H7 (cell line): ENCODE results near the gene ACER3. TPM values are rescaled to one million over a fixed set of nuclear protein-coding genes. Genes with fewer than 3 reads are reported as not detected.

Experiments
- DNase-seq: peaks from one replicate; pipeline ENCODE4 v3.0.0; 2012
- H3K27me3 ChIP-seq: 2 replicates; pipeline ENCODE4 v1.6.0; 2011; ENCODE audit warnings: mild to moderate bottlenecking, low read length; ENCODE audit not compliant: control insufficient read depth, insufficient read depth
- H3K36me3 ChIP-seq: replicated peaks from 2 replicates; pipeline ENCODE4 v1.5.1; 2011; ENCODE audit warnings: low read length; ENCODE audit not compliant: control insufficient read depth, insufficient read depth
- H3K4me3 ChIP-seq: 2 replicates; pipeline ENCODE4 v1.5.1; 2011; ENCODE audit warnings: low read depth, mild to moderate bottlenecking, control low read depth, low read length, moderate library complexity; ENCODE audit not compliant: insufficient read depth
- total RNA-seq: library from RNA; depleted of rRNA; stranded (reverse); fragments of >200 nt; shearing (Covaris generic); gene quantifications from 2 replicates; pipeline ENCODE4 v1.2.3, GENCODE V29; 2014

ACER3 gene
- total RNA-seq, 1 experiment from 2014 or later, result 6.3 TPM

GRCh38 chr11:76902121-76903014 lies 41.6 kb downstream of the ACER3 start:
- H3K4me3 ChIP-seq, result no peak overlapping the region
- no peak for DNase-seq
- H3K27me3 ChIP-seq, result no peaks in the 10 kb centered on the region
- H3K36me3 ChIP-seq, result no peaks in the 10 kb centered on the region

DNA sequence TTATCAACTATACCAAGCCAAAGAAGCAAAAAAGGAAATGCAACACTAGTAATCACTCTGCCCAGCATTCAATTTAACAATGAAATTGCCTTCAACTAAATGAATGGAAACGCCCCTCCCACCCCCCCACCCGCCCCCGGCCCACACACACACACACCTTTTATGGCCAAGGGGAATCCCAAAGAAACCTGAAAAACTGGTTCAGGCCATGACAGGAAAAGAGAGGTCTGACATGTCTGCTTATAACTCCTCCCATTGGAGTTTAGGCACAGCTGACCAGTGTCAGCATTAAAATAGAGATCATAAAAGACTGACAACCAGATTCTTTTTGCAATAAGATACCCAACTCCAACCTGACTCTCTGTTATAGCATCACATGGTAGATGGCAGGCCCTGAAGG lies 42.6 kb downstream of the ACER3 start:
- H3K27me3 ChIP-seq, result no peaks in the 10 kb centered on the region
- DNase-seq, result peak; percentile 52
- H3K4me3 ChIP-seq, result no peak overlapping the region
- no peaks in the 10 kb centered on the region for H3K36me3 ChIP-seq

GRCh38 chr11:76910620-76911414 lies 50.1 kb downstream of the ACER3 start:
- no peak for DNase-seq
- Histone ChIP-seq H3K4me3 (no peak overlapping the region), H3K27me3 (no peaks in the 10 kb centered on the region), H3K36me3 (no peaks in the 10 kb centered on the region)

DNA sequence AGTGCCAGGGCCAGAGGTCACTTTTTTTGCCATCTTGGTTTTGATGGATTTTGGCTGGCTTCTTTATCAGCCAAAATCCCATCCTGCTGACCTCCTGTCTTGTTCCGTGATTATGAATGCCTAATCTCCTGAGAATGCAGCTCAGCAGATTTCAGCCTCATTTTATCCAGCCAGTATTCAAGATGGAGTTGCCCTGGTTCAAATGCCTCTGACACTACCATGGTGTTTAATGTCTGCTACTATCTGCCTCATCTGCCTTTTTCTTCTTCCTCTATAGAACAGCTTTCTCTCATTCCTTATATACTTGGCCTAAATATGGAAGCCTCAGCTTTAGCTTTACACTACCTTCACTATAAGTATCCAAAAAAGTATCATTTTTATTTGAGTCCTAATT lies 50.7 kb downstream of the ACER3 start:
- Histone ChIP-seq H3K4me3 (no peak overlapping the region), H3K27me3 (no peaks in the 10 kb centered on the region), H3K36me3 (no peaks in the 10 kb centered on the region)
- no peak for DNase-seq

DNA sequence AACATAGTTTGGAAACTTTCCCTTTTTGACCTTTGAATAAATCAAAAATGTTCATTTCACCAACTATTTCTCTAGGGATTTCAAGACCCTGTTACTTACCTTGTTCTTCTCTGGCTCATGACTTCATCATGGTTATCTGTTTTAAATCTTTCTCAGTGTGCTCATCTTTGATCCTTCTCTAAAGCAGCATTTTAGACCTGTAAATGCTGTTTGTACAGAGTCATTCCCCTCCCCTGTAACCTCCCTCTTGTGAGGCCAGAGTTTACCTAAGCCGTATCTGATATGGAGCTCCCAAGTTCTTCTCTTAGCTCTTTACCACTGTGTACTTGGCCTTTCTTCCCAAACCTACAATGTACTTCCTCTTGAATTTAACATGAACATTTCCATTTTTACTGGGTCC lies 56.0 kb downstream of the ACER3 start:
- Histone ChIP-seq H3K4me3 (no peak overlapping the region), H3K27me3 (no peaks in the 10 kb centered on the region), H3K36me3 (no peaks in the 10 kb centered on the region)
- DNase-seq, result no peak

DNA sequence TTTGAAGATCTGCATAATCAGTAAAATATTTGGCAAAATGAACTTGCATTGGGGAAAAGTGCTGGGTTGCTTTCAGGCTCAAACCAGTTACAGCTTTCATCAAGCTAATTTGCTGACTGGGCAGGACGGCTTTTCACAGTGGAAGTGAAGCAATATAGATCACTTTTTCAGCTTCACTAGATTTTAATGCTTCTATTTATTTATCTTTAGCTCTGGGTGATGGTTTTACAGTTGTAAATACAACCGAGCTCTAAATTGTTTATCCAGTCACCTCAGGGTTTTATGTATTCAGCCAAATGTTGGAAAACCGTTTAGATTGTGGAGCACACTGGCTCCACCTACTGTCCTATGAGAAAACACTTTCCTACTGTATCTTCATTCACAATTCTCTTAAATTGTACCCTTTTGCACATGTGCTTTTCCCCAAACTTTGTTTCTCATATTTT lies 58.2 kb downstream of the ACER3 start:
- no peaks in the 10 kb centered on the region for H3K36me3 ChIP-seq
- no peak overlapping the region for H3K4me3 ChIP-seq
- DNase-seq, result peak; percentile 11
- H3K27me3 ChIP-seq, result no peaks in the 10 kb centered on the region

DNA sequence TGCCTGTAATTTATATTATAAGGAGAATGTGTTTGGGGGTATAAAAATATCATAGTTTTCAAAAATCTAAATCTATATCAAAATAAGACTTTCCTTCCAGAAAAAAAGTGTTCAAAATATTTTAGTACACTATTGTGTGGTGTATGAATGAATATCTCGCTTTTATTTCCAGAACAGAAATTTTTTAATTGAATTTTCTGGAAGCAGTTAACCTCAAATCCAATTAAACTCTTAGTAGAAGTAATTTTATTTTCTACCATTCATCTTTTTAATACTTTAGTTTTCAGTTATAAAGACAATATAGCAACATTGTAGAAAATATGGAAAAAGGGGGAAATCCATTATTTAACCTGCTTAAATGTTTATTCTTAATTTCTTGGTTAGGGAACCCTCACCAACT lies 58.7 kb downstream of the ACER3 start:
- H3K36me3 ChIP-seq, result no peaks in the 10 kb centered on the region
- H3K4me3 ChIP-seq, result no peak overlapping the region
- no peaks in the 10 kb centered on the region for H3K27me3 ChIP-seq
- DNase-seq, result no peak

DNA sequence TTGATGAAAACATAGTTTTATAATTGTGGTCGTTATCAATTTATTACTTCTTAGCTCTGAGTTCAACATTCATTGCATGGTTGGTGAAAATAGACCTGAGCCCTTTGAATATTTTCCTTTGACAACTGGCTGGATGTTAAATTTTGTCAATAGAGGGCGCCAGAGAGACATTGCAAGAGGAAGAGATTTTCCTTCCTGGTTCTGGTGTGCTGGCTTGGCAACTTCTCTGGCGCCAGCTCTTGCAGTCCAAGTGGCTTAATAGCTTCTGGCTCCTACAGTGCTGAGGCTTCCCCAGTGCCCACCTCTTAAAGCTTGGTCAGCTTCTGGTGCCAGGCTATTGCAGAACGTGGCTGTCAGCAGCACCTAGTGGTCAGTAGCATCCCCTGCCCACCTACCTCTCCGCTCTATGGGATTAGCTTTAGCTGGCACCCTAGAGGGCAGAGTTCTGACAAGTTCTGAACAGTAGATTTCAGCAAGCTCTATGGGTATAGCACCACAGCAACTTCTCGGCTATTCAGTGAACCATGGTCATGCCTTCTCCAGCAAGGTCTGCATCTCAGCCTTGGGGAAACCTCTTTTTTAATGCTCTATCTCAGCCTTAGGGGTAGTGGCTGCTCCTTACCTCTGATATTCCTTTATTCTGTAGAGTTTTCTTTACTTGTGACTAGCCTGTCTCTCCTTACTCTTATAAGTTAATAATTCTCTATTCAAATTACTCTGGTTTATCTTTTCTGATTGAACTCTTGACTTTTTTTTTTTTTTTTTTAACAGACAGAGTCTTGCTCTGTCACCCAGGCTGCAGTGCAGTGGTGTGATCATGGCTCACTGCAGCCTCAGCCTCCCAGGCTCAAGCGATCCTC lies 59.4 kb downstream of the ACER3 start:
- H3K27me3 ChIP-seq, result no peaks in the 10 kb centered on the region
- no peak overlapping the region for H3K4me3 ChIP-seq
- no peaks in the 10 kb centered on the region for H3K36me3 ChIP-seq
- DNase-seq, result peak; percentile 42

- no peak for DNase-seq
- no peaks in the 10 kb centered on the region for H3K36me3 ChIP-seq
- no peaks in the 10 kb centered on the region for H3K27me3 ChIP-seq
- H3K4me3 ChIP-seq, result no peak overlapping the region
These were observed 66.4 kb downstream of the ACER3 start for GRCh38 chr11:76927160-76927559.

DNA sequence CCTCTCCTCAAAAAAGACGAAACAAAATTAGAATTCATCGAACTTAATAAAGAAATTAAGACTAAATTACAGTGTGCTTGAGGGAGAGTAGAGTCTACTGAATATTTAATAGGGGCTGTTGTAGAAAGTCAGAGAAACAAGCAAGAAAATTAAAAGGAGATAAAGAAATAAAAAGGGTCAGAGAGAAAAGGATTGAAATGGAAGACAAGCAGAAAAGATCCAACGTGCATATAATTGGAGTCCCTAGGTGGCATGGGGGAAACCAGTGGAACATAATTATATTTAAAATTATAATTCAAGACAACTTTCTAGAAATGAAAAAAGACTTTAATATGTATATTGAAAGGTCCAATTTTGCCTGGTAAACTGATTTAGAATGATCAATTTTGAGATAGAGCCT lies 74.3 kb downstream of the ACER3 start:
- Histone ChIP-seq H3K36me3 (no peaks in the 10 kb centered on the region), H3K27me3 (no peaks in the 10 kb centered on the region), H3K4me3 (no peak overlapping the region)
- DNase-seq, result no peak

- no peak for DNase-seq
- H3K27me3 ChIP-seq, result no peaks in the 10 kb centered on the region
- no peak overlapping the region for H3K4me3 ChIP-seq
- no peaks in the 10 kb centered on the region for H3K36me3 ChIP-seq
These were observed 78.5 kb downstream of the ACER3 start for GRCh38 chr11:76939219-76939631.

- Histone ChIP-seq H3K27me3 (no peaks in the 10 kb centered on the region), H3K36me3 (no peaks in the 10 kb centered on the region), H3K4me3 (no peak overlapping the region)
- no peak for DNase-seq
These were observed 83.5 kb downstream of the ACER3 start for GRCh38 chr11:76944225-76944624.

DNA sequence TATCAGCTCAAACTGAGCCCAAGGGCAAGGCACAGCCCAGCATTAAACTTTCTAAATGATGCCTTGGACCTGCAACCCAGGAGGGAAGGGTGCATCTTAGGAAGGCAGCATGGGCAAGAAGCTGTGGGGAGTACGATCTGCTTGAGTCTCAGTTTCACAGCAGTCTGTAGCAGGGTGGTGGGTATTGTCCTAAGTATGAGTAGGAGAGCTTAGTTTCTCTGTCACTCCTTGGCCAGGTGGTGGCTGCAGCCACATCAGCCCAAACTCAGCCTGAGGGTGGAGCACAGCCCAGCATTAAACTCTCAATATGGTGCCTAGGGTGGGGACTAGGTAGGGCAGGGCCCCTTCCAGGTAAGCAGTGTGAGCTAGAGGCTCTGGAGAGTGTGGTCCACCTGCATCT lies 85.5 kb downstream of the ACER3 start:
- no peaks in the 10 kb centered on the region for H3K27me3 ChIP-seq
- no peak overlapping the region for H3K4me3 ChIP-seq
- no peak for DNase-seq
- H3K36me3 ChIP-seq, result no peaks in the 10 kb centered on the region

DNA sequence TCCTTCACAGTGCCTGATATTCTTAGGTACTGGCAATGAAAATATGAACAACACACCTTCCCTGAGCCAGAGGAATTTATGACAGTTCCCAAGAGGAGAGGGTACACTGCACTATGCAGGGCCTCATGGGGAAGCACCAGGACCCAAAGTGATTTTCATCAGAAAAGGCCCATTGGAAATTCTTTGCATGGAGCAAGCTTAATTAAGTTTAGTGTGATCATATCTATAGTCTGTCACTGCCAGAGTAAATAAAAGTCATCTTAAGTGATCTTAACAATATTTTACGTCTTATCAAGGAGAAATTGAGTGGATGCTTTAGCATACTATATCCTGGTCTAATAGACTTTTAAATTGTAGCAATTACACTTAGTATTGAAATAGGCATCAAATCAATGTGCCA lies 86.5 kb downstream of the ACER3 start:
- no peak for DNase-seq
- no peaks in the 10 kb centered on the region for H3K36me3 ChIP-seq
- H3K4me3 ChIP-seq, result no peak overlapping the region
- no peaks in the 10 kb centered on the region for H3K27me3 ChIP-seq
